Peyer's patch (tissue), 4 donors: Measurements from ENCODE around the gene TGFB2. TPM values are rescaled to one million over a fixed set of nuclear protein-coding genes. Genes with fewer than 3 reads are reported as not detected.

ENCODE experiments used
- DNase-seq, 3 donors: peaks; one replicate each; pipeline ENCODE4 v3.0.0-alpha.2; 2017 to 2019
- H3K27ac ChIP-seq, 4 donors: fragments of 200-600 bp; sonication (generic); one replicate each; pipeline ENCODE4 v1.5.1; 2016 to 2019
- H3K27me3 ChIP-seq, 2 donors: fragments of 200-600 bp; sonication (generic); one replicate each; pipeline ENCODE4 v1.5.1; 2019
- H3K36me3 ChIP-seq, 3 donors: fragments of 200-600 bp; sonication (generic); one replicate each; pipeline ENCODE4 v1.5.1; 2016 to 2019
- H3K4me1 ChIP-seq, 4 donors: fragments of 200-600 bp; sonication (generic); one replicate each; pipeline ENCODE4 v1.5.1; 2016 to 2019
- H3K4me3 ChIP-seq, 4 donors: fragments of 200-600 bp; sonication (generic); 1 replicate in 3 of 4; 2 replicates in 1 of 4; pipeline ENCODE4 v1.5.1; 2016 to 2019; ENCODE audit warnings: mild to moderate bottlenecking in 1 of 4
- H3K9me3 ChIP-seq, 4 donors: fragments of 200-600 bp; sonication (generic); one replicate each; pipeline ENCODE4 v1.5.1; 2016 to 2019; ENCODE audit warnings: mild to moderate bottlenecking in 1 of 4
- CTCF ChIP-seq, 6 experiments: fragments of 450-650 bp in 4 of 6; fragments of 200-600 bp in 2 of 6; sonication (generic) in 1 of 6; IDR thresholded peaks; one replicate each; pipeline ENCODE4 v1.5.1; 2017 to 2019; ENCODE audit warnings: antibody characterized with exemption in 6 of 6, mild to moderate bottlenecking in 3 of 6, moderate library complexity in 1 of 6
- POLR2A ChIP-seq, 2 donors: fragments of 450-650 bp; IDR thresholded peaks; one replicate each; pipeline ENCODE4 v1.5.1; 2017; ENCODE audit warnings: antibody characterized with exemption in 2 of 2, mild to moderate bottlenecking in 2 of 2, moderate library complexity in 2 of 2
- total RNA-seq, 4 donors: library from RNA; depleted of rRNA; stranded (reverse); fragments of >200 nt; gene quantifications; one replicate each; pipeline ENCODE4 v1.1.0, GENCODE V29; 2016

The TGFB2 gene
- total RNA-seq, 4 donors from 2014 or later = 0.28 to 1.7 (median 0.54) TPM; not detected in 1

- Histone ChIP-seq H3K4me3 (no peak overlapping the region), H3K27me3 (no peaks in the 10 kb centered on the region), H3K36me3 (no peaks in the 10 kb centered on the region), H3K4me1 (no peaks in the 10 kb centered on the region), H3K9me3 (no peaks in the 10 kb centered on the region), H3K27ac (no peak overlapping the region)
- DNase-seq = no peak
- TF ChIP-seq POLR2A (IDR thresholded peaks at IDR 0.05) (no peak), CTCF (IDR thresholded peaks at IDR 0.05) (no peak)
These were observed 39.5 kb downstream of the TGFB2 start for GRCh38 chr1:218384581-218384993.

GRCh38 chr1:218388591-218388990 lies 43.5 kb downstream of the TGFB2 start:
- no peaks in the 10 kb centered on the region for H3K27me3 ChIP-seq
- TF ChIP-seq POLR2A (IDR thresholded peaks at IDR 0.05) = no peak
- TF ChIP-seq CTCF (IDR thresholded peaks at IDR 0.05) = no peak

GRCh38 chr1:218390618-218391017 lies 45.5 kb downstream of the TGFB2 start:
- H3K36me3 ChIP-seq = no peaks in the 10 kb centered on the region
- H3K4me1 ChIP-seq = no peaks in the 10 kb centered on the region
- no peak overlapping the region for H3K4me3 ChIP-seq
- no peaks in the 10 kb centered on the region for H3K9me3 ChIP-seq
- no peaks in the 10 kb centered on the region for H3K27me3 ChIP-seq
- TF ChIP-seq POLR2A (IDR thresholded peaks at IDR 0.05) (no peak), CTCF (IDR thresholded peaks at IDR 0.05) (no peak)
- no peak overlapping the region for H3K27ac ChIP-seq
- DNase-seq = no peak

More at GRCh38 chr1:218388591-218388990, 43.5 kb downstream of the TGFB2 start:
- DNase-seq = no peak
- H3K9me3 ChIP-seq = no peaks in the 10 kb centered on the region
- H3K27ac ChIP-seq = no peak overlapping the region
- H3K4me1 ChIP-seq = no peaks in the 10 kb centered on the region
- H3K36me3 ChIP-seq = no peaks in the 10 kb centered on the region
- H3K4me3 ChIP-seq = no peak overlapping the region

GRCh38 chr1:218392780-218393179 lies 47.6 kb downstream of the TGFB2 start:
- Histone ChIP-seq H3K36me3 (no peaks in the 10 kb centered on the region), H3K27me3 (no peaks in the 10 kb centered on the region), H3K9me3 (no peaks in the 10 kb centered on the region), H3K4me1 (no peaks in the 10 kb centered on the region), H3K4me3 (no peak overlapping the region), H3K27ac (no peak overlapping the region)
- no peak for TF ChIP-seq CTCF (IDR thresholded peaks at IDR 0.05)
- TF ChIP-seq POLR2A (IDR thresholded peaks at IDR 0.05) = no peak
- DNase-seq = no peak

GRCh38 chr1:218394416-218394815 lies 49.3 kb downstream of the TGFB2 start:
- Histone ChIP-seq H3K27me3 (no peaks in the 10 kb centered on the region), H3K9me3 (no peaks in the 10 kb centered on the region), H3K27ac (no peak overlapping the region), H3K4me1 (no peaks in the 10 kb centered on the region), H3K4me3 (no peak overlapping the region), H3K36me3 (no peaks in the 10 kb centered on the region)
- TF ChIP-seq CTCF (IDR thresholded peaks at IDR 0.05) (no peak), POLR2A (IDR thresholded peaks at IDR 0.05) (no peak)
- no peak for DNase-seq

GRCh38 chr1:218394989-218395388 lies 49.9 kb downstream of the TGFB2 start:
- Histone ChIP-seq H3K36me3 (no peaks in the 10 kb centered on the region), H3K9me3 (no peaks in the 10 kb centered on the region), H3K4me1 (no peaks in the 10 kb centered on the region), H3K27me3 (no peaks in the 10 kb centered on the region), H3K27ac (no peak overlapping the region), H3K4me3 (no peak overlapping the region)
- no peak for DNase-seq
- TF ChIP-seq POLR2A (IDR thresholded peaks at IDR 0.05) (no peak), CTCF (IDR thresholded peaks at IDR 0.05) (no peak)
